GM23248 (cell line): ENCODE data around the gene GPR108. TPM values are rescaled to one million over a fixed set of nuclear protein-coding genes. Genes with fewer than 3 reads are reported as not detected.

ENCODE experiments used
- DNase-seq: peaks from one replicate; pipeline ENCODE4 v3.0.0-alpha.2; 2015
- H2AFZ ChIP-seq: fragments of 200-600 bp; sonication (generic); 2 replicates; pipeline ENCODE4 v1.6.1; 2016; ENCODE audit warnings: antibody characterized with exemption
- H3F3A ChIP-seq: fragments of 200-600 bp; sonication (generic); 2 replicates; pipeline ENCODE4 v1.6.1; 2016; ENCODE audit warnings: mild to moderate bottlenecking, antibody characterized with exemption, mixed run types; ENCODE audit not compliant: insufficient read depth
- H3K27ac ChIP-seq: fragments of 200-600 bp; sonication (generic); 2 replicates; pipeline ENCODE4 v1.5.1; 2016; ENCODE audit warnings: mild to moderate bottlenecking
- H3K27me3 ChIP-seq: fragments of 200-600 bp; sonication (generic); replicated peaks from 2 replicates; pipeline ENCODE4 v1.6.1; 2016; ENCODE audit warnings: mild to moderate bottlenecking; ENCODE audit not compliant: insufficient read depth
- H3K36me3 ChIP-seq: fragments of 200-600 bp; sonication (generic); 2 replicates; pipeline ENCODE4 v1.6.1; 2016; ENCODE audit warnings: low read depth, mild to moderate bottlenecking
- H3K4me1 ChIP-seq: fragments of 200-600 bp; sonication (generic); 2 replicates; pipeline ENCODE4 v1.6.1; 2016; ENCODE audit warnings: mild to moderate bottlenecking; ENCODE audit not compliant: insufficient read depth
- H3K4me2 ChIP-seq: fragments of 200-600 bp; sonication (generic); one replicate; pipeline ENCODE4 v1.6.1; 2016; ENCODE audit warnings: mild to moderate bottlenecking; ENCODE audit not compliant: unreplicated experiment
- H3K4me3 ChIP-seq: fragments of 200-600 bp; sonication (generic); 2 replicates; pipeline ENCODE4 v1.5.1; 2016; ENCODE audit warnings: mild to moderate bottlenecking
- H3K79me2 ChIP-seq: fragments of 200-600 bp; sonication (generic); 2 replicates; pipeline ENCODE4 v1.6.1; 2016; ENCODE audit warnings: mild to moderate bottlenecking; ENCODE audit not compliant: insufficient read depth
- H3K9ac ChIP-seq: fragments of 200-600 bp; sonication (generic); 2 replicates; pipeline ENCODE4 v1.6.1; 2016; ENCODE audit warnings: mild to moderate bottlenecking
- H3K9me2 ChIP-seq: fragments of 200-600 bp; sonication (generic); 2 replicates; pipeline ENCODE4 v1.6.1; 2016; ENCODE audit warnings: mixed run types, mild to moderate bottlenecking, moderate library complexity; ENCODE audit not compliant: insufficient read depth
- H3K9me3 ChIP-seq: fragments of 200-600 bp; sonication (generic); one replicate; pipeline ENCODE4 v1.6.1; 2017; ENCODE audit warnings: low read depth
- H4K20me1 ChIP-seq: fragments of 200-600 bp; sonication (generic); 2 replicates; pipeline ENCODE4 v1.6.0; 2016; ENCODE audit not compliant: insufficient read depth
- EZH2 ChIP-seq: fragments of 200-600 bp; sonication (generic); IDR thresholded peaks from 2 replicates; pipeline ENCODE4 v1.6.1; 2018; ENCODE audit warnings: antibody characterized with exemption, mild to moderate bottlenecking; ENCODE audit not compliant: insufficient read depth, poor library complexity, severe bottlenecking
- EZH2phosphoT487 ChIP-seq: fragments of 200-600 bp; sonication (generic); IDR thresholded peaks from 2 replicates; pipeline ENCODE4 v1.6.1; 2018; ENCODE audit warnings: antibody characterized with exemption, moderate library complexity, mild to moderate bottlenecking, low read depth; ENCODE audit not compliant: insufficient read depth
- WGBS, 2 experiments: methylation state at CpG; one replicate each; pipeline ENCODE4 v1.1.6; 2015 to 2017; ENCODE audit warnings: low lambda C conversion rate in 2 of 2, low coverage in 1 of 2; ENCODE audit errors: missing lambda C conversion rate in 2 of 2; 5-methylcytosine and 5-hydroxymethylcytosine counted together
- in situ Hi-C: fragments of 300-500 bp; cut with MboI; formaldehyde crosslinking; loops from 2 replicates; pipeline ENCODE4 v1.15.0; 2020
- polyA plus RNA-seq: library from polyadenylated mRNA; unstranded; fragments of >200 nt; fragmentation: Nextera tagmentation; extraction: Ambion mirVana; gene quantifications from 2 replicates; pipeline ENCODE4 v1.2.1, GENCODE V29; 2016
- total RNA-seq: library from RNA; depleted of rRNA; stranded (reverse); fragments of >200 nt; shearing (Covaris generic); gene quantifications from 2 replicates; pipeline ENCODE4 v1.2.3, GENCODE V29; 2014

The GPR108 gene
- total and polyA plus RNA-seq, 2 experiments from 2014 or later = 75.7 to 78.8 TPM

DNA sequence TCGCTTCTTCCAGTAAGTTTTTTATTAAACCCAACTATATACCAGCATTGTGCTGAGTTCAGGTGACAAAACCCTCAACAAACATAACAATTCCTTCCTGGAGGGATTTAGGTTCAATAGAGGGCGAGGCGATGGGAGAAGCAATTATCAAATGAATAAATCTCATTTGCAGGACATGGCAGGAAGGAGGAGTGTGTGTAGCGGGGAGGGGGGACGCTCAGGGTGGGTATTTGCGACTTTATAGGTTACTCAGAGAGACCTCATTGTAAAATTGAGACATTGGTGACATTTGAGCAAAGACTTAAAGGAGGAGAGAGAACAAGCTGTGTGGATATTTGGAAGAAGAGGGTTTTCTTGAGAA lies 20.8 kb downstream of the GPR108 start:
- Histone ChIP-seq H3K36me3 (no peaks in the 10 kb centered on the region), H4K20me1 (no peaks in the 10 kb centered on the region), H3K9me3 (no peaks in the 10 kb centered on the region), H3K79me2 (no peaks in the 10 kb centered on the region), H3K4me1 (peaks cover 10% of the 10 kb centered on the region), H3K9me2 (no peaks in the 10 kb centered on the region), H3F3A (no peaks in the 10 kb centered on the region), H2AFZ (no peak overlapping the region), H3K27ac (no peak overlapping the region), H3K4me2 (no peak overlapping the region), H3K4me3 (no peak overlapping the region), H3K9ac (no peak overlapping the region), H3K27me3 (no peaks in the 10 kb centered on the region)
- TF ChIP-seq EZH2 = no peak
- no peak for TF ChIP-seq EZH2phosphoT487
- in situ Hi-C loops = no loop called here
- DNase-seq = no peak
- WGBS, 2 experiments = 88 to 97% methylated on average over 6 of the region's 6 CpGs

DNA sequence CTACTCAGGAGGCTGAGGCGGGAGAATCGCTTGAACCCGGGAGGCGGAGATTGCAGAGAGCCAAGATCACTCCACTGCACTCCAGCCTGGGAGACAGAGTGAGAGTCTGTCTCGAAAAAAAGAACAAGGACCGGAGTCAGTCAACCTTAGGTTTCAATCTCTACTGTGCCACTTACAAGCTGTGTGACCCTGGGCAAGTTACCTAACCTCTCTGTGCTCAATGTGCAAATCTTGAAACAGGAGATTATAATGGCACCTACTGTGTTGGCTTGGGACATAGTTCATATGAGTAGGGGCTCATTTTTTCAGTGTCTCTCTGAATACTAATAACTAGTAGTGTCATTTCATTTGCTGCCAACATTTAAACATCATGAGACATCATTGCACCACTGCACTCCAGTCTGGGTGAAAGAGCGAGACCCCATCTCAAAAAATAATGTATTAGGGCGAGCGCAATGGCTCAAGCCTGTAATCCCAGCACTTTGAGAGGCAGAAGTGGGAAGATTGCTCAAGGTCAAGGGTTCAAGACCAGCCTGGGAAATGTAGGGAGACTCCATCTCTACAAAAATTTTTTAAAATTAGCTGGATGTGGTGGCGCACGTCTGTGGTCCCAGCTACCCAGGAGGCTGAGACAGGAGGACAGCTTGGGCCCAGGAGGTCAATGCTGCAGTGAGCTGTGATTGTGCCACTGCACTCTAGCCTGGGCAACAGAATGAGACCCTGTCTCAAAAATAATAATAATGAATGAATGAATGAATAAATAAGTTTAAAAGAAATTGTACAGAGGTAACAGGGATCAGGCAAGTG lies 22.4 kb downstream of the GPR108 start:
- H3K9ac ChIP-seq = no peak overlapping the region
- H3K27ac ChIP-seq = no peak overlapping the region
- WGBS, 2 experiments = 88 to 91% methylated on average over 11 of the region's 11 CpGs
- in situ Hi-C loops = no loop called here
- no peak for DNase-seq
- TF ChIP-seq EZH2phosphoT487 = no peak
- TF ChIP-seq EZH2 = no peak
- H3K36me3 ChIP-seq = no peaks in the 10 kb centered on the region
- no peaks in the 10 kb centered on the region for H3K27me3 ChIP-seq
- H3K79me2 ChIP-seq = no peaks in the 10 kb centered on the region
- no peaks in the 10 kb centered on the region for H3F3A ChIP-seq
- H3K9me3 ChIP-seq = no peaks in the 10 kb centered on the region
- H3K4me2 ChIP-seq = no peak overlapping the region
- H2AFZ ChIP-seq = no peak overlapping the region
- no peaks in the 10 kb centered on the region for H3K4me1 ChIP-seq
- no peaks in the 10 kb centered on the region for H3K9me2 ChIP-seq
- H4K20me1 ChIP-seq = no peaks in the 10 kb centered on the region
- no peak overlapping the region for H3K4me3 ChIP-seq

DNA sequence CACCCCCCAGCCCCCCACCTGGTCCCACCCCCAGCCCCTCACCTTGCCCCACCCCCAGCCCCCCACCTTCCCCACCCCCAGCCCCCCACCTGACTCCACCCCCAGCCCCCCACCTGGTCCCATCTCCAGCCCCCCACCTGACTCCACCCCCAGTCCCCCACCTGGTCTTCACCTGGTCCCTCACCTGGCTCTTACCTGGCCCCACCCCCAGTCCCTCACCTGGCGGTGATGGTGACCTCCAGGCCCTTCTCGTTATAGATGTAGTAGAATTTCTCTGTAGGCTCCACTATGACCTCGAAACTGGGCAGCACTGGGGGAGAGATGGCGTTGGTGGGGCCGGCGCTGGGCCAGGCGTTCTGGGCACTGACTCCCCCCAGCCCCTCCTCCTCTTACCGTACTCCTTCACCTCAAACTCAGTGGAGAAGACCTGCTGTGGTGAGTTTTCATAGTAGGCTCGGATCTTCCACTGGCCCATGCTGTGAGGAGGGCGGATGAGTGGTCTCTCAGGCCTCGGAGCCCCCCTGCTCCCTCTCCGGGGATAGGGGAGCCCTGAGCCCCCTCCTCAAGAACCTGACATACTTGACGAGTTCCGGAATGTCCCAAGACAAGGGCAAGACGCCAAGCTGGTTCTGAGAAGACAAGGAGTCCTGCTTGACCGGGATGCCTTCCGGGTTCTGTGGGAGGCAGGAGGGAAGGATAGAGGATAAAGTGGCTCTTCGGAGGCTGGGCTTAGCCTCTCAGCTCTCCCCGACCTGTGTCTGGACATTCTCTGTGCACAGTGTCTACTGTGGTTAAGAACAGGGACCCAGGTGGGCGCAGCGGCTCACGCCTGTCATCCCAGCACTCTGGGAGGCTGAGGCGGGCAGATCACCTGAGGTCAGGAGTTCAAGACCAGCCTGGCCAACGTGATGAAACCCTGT lies 23.3 kb downstream of the GPR108 start:
- Histone ChIP-seq H3K4me1 (no peaks in the 10 kb centered on the region), H2AFZ (no peak overlapping the region), H3K9ac (no peak overlapping the region), H4K20me1 (no peaks in the 10 kb centered on the region), H3K4me2 (no peak overlapping the region), H3K27ac (no peak overlapping the region), H3K79me2 (no peaks in the 10 kb centered on the region), H3K9me3 (no peaks in the 10 kb centered on the region), H3K36me3 (no peaks in the 10 kb centered on the region), H3K9me2 (no peaks in the 10 kb centered on the region), H3K4me3 (no peak overlapping the region), H3K27me3 (no peaks in the 10 kb centered on the region), H3F3A (no peaks in the 10 kb centered on the region)
- DNase-seq = no peak
- in situ Hi-C loops = no loop called here
- no peak for TF ChIP-seq EZH2
- 79 to 83% methylated on average over 16 to 24 of the region's 24 CpGs for WGBS, 2 experiments

DNA sequence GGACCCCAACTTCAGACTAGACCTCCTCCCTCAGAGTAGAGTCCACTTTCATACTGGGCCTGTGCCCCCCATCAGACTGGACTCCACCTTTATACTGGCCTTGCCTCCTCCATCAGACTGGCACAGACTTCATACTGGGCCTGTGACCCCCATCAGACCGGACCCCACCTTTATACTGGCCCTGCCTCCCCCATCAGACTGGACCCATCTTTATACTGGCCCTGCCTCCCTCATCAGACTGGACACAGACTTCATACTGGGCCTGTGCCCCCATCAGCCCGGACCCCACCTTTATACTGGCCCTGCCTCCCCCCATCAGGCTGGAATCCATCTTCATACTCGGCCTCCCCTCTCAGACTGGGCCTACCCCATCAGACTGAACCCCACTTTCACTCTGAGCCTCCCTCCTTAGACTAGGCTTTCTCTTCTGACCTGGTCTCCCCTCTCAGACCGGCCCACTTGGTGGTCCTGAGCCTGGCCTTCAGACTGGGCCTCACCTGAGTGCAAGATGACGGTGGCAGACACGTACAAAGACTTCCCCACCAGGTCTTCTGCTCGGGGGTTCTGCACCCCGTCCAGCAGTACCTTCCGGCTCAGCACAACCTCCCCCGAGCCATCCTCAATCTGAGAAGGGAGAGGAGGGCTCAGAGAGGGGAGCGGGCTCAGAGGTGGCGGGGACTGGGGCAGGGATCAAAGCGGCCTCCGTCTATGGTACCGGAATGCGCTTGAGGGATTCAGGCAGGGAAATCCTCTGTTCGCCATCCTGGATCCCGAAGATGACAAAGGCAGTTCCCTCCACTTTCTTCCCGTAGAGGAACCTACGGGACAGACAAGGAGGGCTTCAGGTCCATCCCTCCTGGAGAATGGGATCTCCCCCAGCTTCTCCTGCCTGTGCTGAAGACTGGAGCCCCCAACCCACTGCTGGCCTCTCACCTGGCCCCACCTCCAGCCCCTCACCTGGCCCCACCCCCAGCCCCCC lies 24.4 kb downstream of the GPR108 start:
- H3K36me3 ChIP-seq = no peaks in the 10 kb centered on the region
- H3K9me3 ChIP-seq = no peaks in the 10 kb centered on the region
- DNase-seq = no peak
- H3K9me2 ChIP-seq = no peaks in the 10 kb centered on the region
- H3K9ac ChIP-seq = no peak overlapping the region
- 91 to 92% methylated on average over 13 to 20 of the region's 20 CpGs for WGBS, 2 experiments
- TF ChIP-seq EZH2phosphoT487 (no peak), EZH2 (no peak)
- H3K79me2 ChIP-seq = no peaks in the 10 kb centered on the region
- no peak overlapping the region for H2AFZ ChIP-seq
- H3K4me2 ChIP-seq = no peak overlapping the region
- no peak overlapping the region for H3K4me3 ChIP-seq
- H3K4me1 ChIP-seq = no peaks in the 10 kb centered on the region
- no peaks in the 10 kb centered on the region for H3K27me3 ChIP-seq
- no peaks in the 10 kb centered on the region for H4K20me1 ChIP-seq
- no peak overlapping the region for H3K27ac ChIP-seq
- no peaks in the 10 kb centered on the region for H3F3A ChIP-seq
- in situ Hi-C loops = no loop called here
